ENCODE results near the gene PCDH17.

GRCh38 chr13:57582032-57582431 lies 49.5 kb upstream of the PCDH17 start:
- no peak for TF ChIP-seq NFE2L1 (tag; IDR thresholded peaks at IDR 0.05; ENCODE audit: borderline replicate concordance, low read depth)
- TF ChIP-seq ATF7 (IDR thresholded peaks at IDR 0.05): no peak
- TF ChIP-seq, protein P1, sequence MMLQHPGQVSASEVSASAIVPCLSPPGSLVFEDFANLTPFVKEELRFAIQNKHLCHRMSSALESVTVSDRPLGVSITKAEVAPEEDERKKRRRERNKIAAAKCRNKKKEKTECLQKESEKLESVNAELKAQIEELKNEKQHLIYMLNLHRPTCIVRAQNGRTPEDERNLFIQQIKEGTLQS (IDR thresholded peaks at IDR 0.05): no peak
- TF ChIP-seq, protein P1 (CRISPR knock-in tag; conservative IDR thresholded peaks at IDR 0.05): no peak
- no peak for TF ChIP-seq SMAD4 (CRISPR knock-in tag; conservative IDR thresholded peaks at IDR 0.05)
- no peak for TF ChIP-seq FOXA1 (IDR thresholded peaks at IDR 0.05; ENCODE audit: borderline replicate concordance)
